ENCODE measurements around the gene CHRNA5.

The CHRNA5 gene

GRCh38 chr15:78540141-78540870 lies 25.0 kb upstream of the CHRNA5 start, which contains the start of gene PSMA4:
Gene PSMA4, plus strand, starts transcription at chr15:78540444. Its CDS starts 1,484 bp downstream, at chr15:78541928.
- H3K9me2 ChIP-seq (ENCODE audit: low read depth, low read length): no peaks in the 10 kb centered on the region
- peaks cover 24% of the 10 kb centered on the region for H3K79me2 ChIP-seq (ENCODE audit: insufficient read depth, low read length)
- H3K36me3 ChIP-seq (ENCODE audit: insufficient read depth, low read length): peaks cover 38% of the 10 kb centered on the region
- no peaks in the 10 kb centered on the region for H3F3A ChIP-seq (ENCODE audit: insufficient read depth, low read length)
- peak within 1 kb of the TSS; percentile 94 for H3K9ac ChIP-seq (ENCODE audit: low read length)
- H3K27me3 ChIP-seq (ENCODE audit: insufficient read depth, low read length): no peaks in the 10 kb centered on the region
- H3K4me2 ChIP-seq (ENCODE audit: low read length): peak within 1 kb of the TSS; percentile 75
- no peak within 1 kb of the TSS for H2AFZ ChIP-seq (ENCODE audit: low read length)
- H3K4me3 ChIP-seq (ENCODE audit: low read depth, low read length, poor library complexity, severe bottlenecking): peak within 1 kb of the TSS; percentile 89
- H3K9me3 ChIP-seq (ENCODE audit: low read length): no peaks in the 10 kb centered on the region
- H3K4me1 ChIP-seq (ENCODE audit: insufficient read depth, low read length, severe bottlenecking): peaks cover 21% of the 10 kb centered on the region
- TF ChIP-seq EZH2 (IDR thresholded peaks at IDR 0.05; ENCODE audit: borderline replicate concordance, low read length) (no peak), CTCF (IDR thresholded peaks at IDR 0.05; ENCODE audit: low read length) (no peak)
- peak within 1 kb of the TSS; percentile 51 for H3K27ac ChIP-seq (ENCODE audit: low read depth, low read length, poor library complexity, severe bottlenecking)
- H4K20me1 ChIP-seq (ENCODE audit: insufficient read depth, low read length): no peaks in the 10 kb centered on the region

GRCh38 chr15:78540871-78541743 lies 24.2 kb upstream of the CHRNA5 start:
- H3K9me3 ChIP-seq (ENCODE audit: low read length): no peaks in the 10 kb centered on the region
- H3K9ac ChIP-seq (ENCODE audit: low read length): peak overlapping the region; percentile 94
- peak overlapping the region; percentile 33 for H3K27ac ChIP-seq (ENCODE audit: low read depth, low read length, poor library complexity, severe bottlenecking)
- TF ChIP-seq EZH2 (IDR thresholded peaks at IDR 0.05; ENCODE audit: borderline replicate concordance, low read length): no peak
- TF ChIP-seq CTCF (IDR thresholded peaks at IDR 0.05; ENCODE audit: low read length): no peak
- no peaks in the 10 kb centered on the region for H3K9me2 ChIP-seq (ENCODE audit: low read depth, low read length)
- H3K4me1 ChIP-seq (ENCODE audit: insufficient read depth, low read length, severe bottlenecking): peaks cover 21% of the 10 kb centered on the region
- peaks cover 46% of the 10 kb centered on the region for H3K36me3 ChIP-seq (ENCODE audit: insufficient read depth, low read length)
- H4K20me1 ChIP-seq (ENCODE audit: insufficient read depth, low read length): no peaks in the 10 kb centered on the region
- peaks cover 24% of the 10 kb centered on the region for H3K79me2 ChIP-seq (ENCODE audit: insufficient read depth, low read length)
- no peak overlapping the region for H2AFZ ChIP-seq (ENCODE audit: low read length)
- H3K4me2 ChIP-seq (ENCODE audit: low read length): peak overlapping the region; percentile 75
- H3K4me3 ChIP-seq (ENCODE audit: low read depth, low read length, poor library complexity, severe bottlenecking): peak overlapping the region; percentile 89
- H3F3A ChIP-seq (ENCODE audit: insufficient read depth, low read length): no peaks in the 10 kb centered on the region
- no peaks in the 10 kb centered on the region for H3K27me3 ChIP-seq (ENCODE audit: insufficient read depth, low read length)

- Histone ChIP-seq H3K27me3 (ENCODE audit: insufficient read depth, low read length) (no peaks in the 10 kb centered on the region), H3K9ac (ENCODE audit: low read length) (peak overlapping the region; percentile 94), H3K4me1 (ENCODE audit: insufficient read depth, low read length, severe bottlenecking) (peaks cover 21% of the 10 kb centered on the region), H3K36me3 (ENCODE audit: insufficient read depth, low read length) (peaks cover 52% of the 10 kb centered on the region), H2AFZ (ENCODE audit: low read length) (no peak overlapping the region), H4K20me1 (ENCODE audit: insufficient read depth, low read length) (no peaks in the 10 kb centered on the region), H3K4me2 (ENCODE audit: low read length) (peak overlapping the region; percentile 75), H3K9me2 (ENCODE audit: low read depth, low read length) (no peaks in the 10 kb centered on the region), H3K27ac (ENCODE audit: low read depth, low read length, poor library complexity, severe bottlenecking) (no peak overlapping the region), H3F3A (ENCODE audit: insufficient read depth, low read length) (no peaks in the 10 kb centered on the region), H3K4me3 (ENCODE audit: low read depth, low read length, poor library complexity, severe bottlenecking) (peak overlapping the region; percentile 89), H3K9me3 (ENCODE audit: low read length) (no peaks in the 10 kb centered on the region), H3K79me2 (ENCODE audit: insufficient read depth, low read length) (peaks cover 24% of the 10 kb centered on the region)
- no peak for TF ChIP-seq CTCF (IDR thresholded peaks at IDR 0.05; ENCODE audit: low read length)
- no peak for TF ChIP-seq EZH2 (IDR thresholded peaks at IDR 0.05; ENCODE audit: borderline replicate concordance, low read length)
Observed at GRCh38 chr15:78541744-78542034, 23.6 kb upstream of the CHRNA5 start.
